Stimulated activated CD4-positive, alpha-beta T cell treated with anti-CD3 and anti-CD28 coated beads, Interleukin-2, amount 100 ng/mL, for 4 hours (primary cell): ENCODE measurements around the gene OTUD5.
"Not testable (repeated sequence)": the region's sequence is repeated elsewhere in the genome, so short reads cannot be mapped to it uniquely, and the experiment has no call there.

Experiments
- DNase-seq: peaks from one replicate; pipeline ENCODE4 v3.0.0-alpha.2; 2020; ENCODE audit warnings: low read depth

The OTUD5 gene

GRCh38 chrX:48876944-48877343 lies 80.5 kb downstream of the OTUD5 start:
- DNase-seq: not testable (repeated sequence)
